Measurements from ENCODE around the gene SLIT1.

DNA sequence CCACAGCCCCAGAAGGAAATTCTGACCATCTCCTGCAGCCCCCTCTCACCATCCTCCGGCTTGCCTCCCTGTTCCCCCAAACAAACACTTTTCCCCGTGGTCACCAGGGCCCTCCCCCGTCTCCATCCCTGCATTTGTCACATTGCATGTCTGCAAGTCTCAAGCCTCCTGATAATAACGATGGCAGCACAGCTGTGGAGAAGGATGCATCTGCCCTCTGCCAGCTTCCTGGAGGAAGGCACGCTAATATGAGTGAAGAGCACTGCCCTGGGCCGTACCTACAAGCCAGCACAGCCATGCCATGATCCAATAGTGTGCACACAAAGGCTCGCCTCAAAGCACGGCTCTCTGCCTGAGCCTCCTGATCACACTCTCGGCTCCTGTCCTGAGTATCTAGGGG, 98.5 kb downstream of the SLIT1 start:
- TF ChIP-seq, protein P1, sequence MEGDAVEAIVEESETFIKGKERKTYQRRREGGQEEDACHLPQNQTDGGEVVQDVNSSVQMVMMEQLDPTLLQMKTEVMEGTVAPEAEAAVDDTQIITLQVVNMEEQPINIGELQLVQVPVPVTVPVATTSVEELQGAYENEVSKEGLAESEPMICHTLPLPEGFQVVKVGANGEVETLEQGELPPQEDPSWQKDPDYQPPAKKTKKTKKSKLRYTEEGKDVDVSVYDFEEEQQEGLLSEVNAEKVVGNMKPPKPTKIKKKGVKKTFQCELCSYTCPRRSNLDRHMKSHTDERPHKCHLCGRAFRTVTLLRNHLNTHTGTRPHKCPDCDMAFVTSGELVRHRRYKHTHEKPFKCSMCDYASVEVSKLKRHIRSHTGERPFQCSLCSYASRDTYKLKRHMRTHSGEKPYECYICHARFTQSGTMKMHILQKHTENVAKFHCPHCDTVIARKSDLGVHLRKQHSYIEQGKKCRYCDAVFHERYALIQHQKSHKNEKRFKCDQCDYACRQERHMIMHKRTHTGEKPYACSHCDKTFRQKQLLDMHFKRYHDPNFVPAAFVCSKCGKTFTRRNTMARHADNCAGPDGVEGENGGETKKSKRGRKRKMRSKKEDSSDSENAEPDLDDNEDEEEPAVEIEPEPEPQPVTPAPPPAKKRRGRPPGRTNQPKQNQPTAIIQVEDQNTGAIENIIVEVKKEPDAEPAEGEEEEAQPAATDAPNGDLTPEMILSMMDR (IDR thresholded peaks at IDR 0.05): no peak
- TF ChIP-seq POLR2A (IDR thresholded peaks at IDR 0.05): no peak

All from body of pancreas (tissue), 4 donors.